NB4 (cell line): Measurements from ENCODE around the gene LRRC56.

Source experiments
- CTCF ChIP-seq: IDR thresholded peaks from one replicate; pipeline ENCODE4 v1.5.1; 2012; ENCODE audit warnings: low read depth, low read length
- MAX ChIP-seq: IDR thresholded peaks from 2 replicates; pipeline ENCODE4 v1.6.1; 2011; ENCODE audit warnings: low read depth, low read length

- TF ChIP-seq CTCF: no peak
- no peak for TF ChIP-seq MAX
Observed at GRCh38 chr11:489610-490185, 47.6 kb upstream of the LRRC56 start.
